Osteocyte (in vitro differentiated cells): ENCODE results near the gene SMCO4. TPM values are rescaled to one million over a fixed set of nuclear protein-coding genes. Genes with fewer than 3 reads are reported as not detected.

ENCODE experiments used
- DNase-seq: peaks from one replicate; pipeline ENCODE4 v3.0.0; 2021; ENCODE audit warnings: mixed read lengths; ENCODE audit not compliant: unreplicated experiment; ENCODE audit errors: extremely low spot score
- H3K27ac Mint-ChIP-seq: one replicate; pipeline ENCODE4 v1.8.0; 2021; ENCODE audit warnings: mild to moderate bottlenecking, mixed read lengths; ENCODE audit not compliant: unreplicated experiment
- H3K27me3 Mint-ChIP-seq: one replicate; pipeline ENCODE4 v1.8.0; 2021; ENCODE audit warnings: mixed read lengths; ENCODE audit not compliant: unreplicated experiment
- H3K36me3 Mint-ChIP-seq: one replicate; pipeline ENCODE4 v1.8.0; 2021; ENCODE audit warnings: mixed read lengths; ENCODE audit not compliant: unreplicated experiment
- H3K4me1 Mint-ChIP-seq: one replicate; pipeline ENCODE4 v1.8.0; 2021; ENCODE audit warnings: mixed read lengths; ENCODE audit not compliant: unreplicated experiment
- H3K4me3 Mint-ChIP-seq: one replicate; pipeline ENCODE4 v1.8.0; 2021; ENCODE audit warnings: mild to moderate bottlenecking, moderate library complexity, mixed read lengths; ENCODE audit not compliant: unreplicated experiment
- H3K9me3 Mint-ChIP-seq: one replicate; pipeline ENCODE4 v1.8.0; 2021; ENCODE audit warnings: mixed read lengths; ENCODE audit not compliant: unreplicated experiment
- total RNA-seq: library from RNA; stranded (reverse); gene quantifications from 2 replicates; pipeline ENCODE4 v1.2.1, GENCODE V29; 2021
- TF ChIP-seq, protein P1 (sequence below): fragments of 200-600 bp; sonication (generic); IDR thresholded peaks from 2 replicates; pipeline ENCODE4 v1.5.0; 2021; ENCODE audit warnings: antibody characterized with exemption, mild to moderate bottlenecking, moderate library complexity

SMCO4 gene
- total RNA-seq, 1 donor from 2014 or later, result 14.7 TPM

DNA sequence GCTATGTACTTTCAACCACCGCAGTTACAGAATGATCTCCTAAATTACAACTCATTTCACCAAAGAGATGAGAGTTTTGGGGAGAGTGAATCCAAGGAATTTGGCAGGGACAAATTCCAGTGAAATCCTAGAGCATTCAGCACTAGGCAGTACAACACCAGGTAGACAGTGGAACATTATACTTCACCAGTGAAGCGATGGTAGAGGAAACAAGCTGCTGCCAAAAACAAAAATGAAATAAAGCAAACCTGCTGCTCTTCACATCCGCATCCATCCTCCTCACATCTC is 16.9 kb downstream of the SMCO4 start:
- Mint-ChIP-seq H3K36me3 (no peaks in the 10 kb centered on the region), H3K4me3 (no peak overlapping the region), H3K27me3 (no peaks in the 10 kb centered on the region), H3K4me1 (peaks cover 53% of the 10 kb centered on the region), H3K27ac (no peak overlapping the region), H3K9me3 (no peaks in the 10 kb centered on the region)
- TF ChIP-seq, protein P1, sequence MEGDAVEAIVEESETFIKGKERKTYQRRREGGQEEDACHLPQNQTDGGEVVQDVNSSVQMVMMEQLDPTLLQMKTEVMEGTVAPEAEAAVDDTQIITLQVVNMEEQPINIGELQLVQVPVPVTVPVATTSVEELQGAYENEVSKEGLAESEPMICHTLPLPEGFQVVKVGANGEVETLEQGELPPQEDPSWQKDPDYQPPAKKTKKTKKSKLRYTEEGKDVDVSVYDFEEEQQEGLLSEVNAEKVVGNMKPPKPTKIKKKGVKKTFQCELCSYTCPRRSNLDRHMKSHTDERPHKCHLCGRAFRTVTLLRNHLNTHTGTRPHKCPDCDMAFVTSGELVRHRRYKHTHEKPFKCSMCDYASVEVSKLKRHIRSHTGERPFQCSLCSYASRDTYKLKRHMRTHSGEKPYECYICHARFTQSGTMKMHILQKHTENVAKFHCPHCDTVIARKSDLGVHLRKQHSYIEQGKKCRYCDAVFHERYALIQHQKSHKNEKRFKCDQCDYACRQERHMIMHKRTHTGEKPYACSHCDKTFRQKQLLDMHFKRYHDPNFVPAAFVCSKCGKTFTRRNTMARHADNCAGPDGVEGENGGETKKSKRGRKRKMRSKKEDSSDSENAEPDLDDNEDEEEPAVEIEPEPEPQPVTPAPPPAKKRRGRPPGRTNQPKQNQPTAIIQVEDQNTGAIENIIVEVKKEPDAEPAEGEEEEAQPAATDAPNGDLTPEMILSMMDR, result no peak
- no peak for DNase-seq

DNA sequence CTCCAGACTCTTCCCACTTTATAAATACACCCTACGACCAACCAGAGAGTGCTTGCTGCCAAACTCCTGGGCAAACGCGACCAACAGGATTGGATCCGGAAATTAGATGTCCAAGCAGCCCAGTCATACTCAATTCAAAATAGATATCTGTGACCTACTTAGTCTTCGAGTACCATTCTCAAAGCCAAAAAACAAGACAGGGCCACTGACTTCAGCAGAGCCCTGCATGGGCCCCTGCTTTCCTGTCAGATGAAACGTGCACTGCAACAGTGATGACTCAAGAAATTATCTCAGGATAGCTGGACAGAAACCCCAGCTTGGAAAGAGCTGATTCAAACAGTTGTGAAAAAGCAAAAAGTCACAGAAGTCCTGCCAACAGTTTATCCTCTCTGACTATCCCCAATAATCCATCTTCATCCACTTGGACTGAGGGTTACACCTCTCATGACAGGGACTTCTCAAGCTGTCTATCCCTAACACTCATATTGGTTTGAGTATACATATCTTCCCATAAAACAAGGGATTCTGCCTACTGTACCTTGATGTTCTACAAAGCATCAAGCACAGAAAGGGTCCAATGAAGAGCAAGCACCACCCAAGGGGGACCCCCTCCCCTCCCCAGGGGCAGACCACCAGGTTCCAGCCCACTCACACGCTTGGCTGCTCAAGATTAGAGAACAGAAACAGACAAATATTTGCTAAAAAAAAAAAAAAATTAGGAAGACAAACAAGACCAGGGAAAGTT is 17.4 kb downstream of the SMCO4 start:
- H3K36me3 Mint-ChIP-seq, result no peaks in the 10 kb centered on the region
- no peak for DNase-seq
- H3K4me3 Mint-ChIP-seq, result no peak overlapping the region
- H3K27me3 Mint-ChIP-seq, result no peaks in the 10 kb centered on the region
- H3K9me3 Mint-ChIP-seq, result no peaks in the 10 kb centered on the region
- H3K27ac Mint-ChIP-seq, result no peak overlapping the region
- peaks cover 48% of the 10 kb centered on the region for H3K4me1 Mint-ChIP-seq
- TF ChIP-seq, protein P1, result no peak

DNA sequence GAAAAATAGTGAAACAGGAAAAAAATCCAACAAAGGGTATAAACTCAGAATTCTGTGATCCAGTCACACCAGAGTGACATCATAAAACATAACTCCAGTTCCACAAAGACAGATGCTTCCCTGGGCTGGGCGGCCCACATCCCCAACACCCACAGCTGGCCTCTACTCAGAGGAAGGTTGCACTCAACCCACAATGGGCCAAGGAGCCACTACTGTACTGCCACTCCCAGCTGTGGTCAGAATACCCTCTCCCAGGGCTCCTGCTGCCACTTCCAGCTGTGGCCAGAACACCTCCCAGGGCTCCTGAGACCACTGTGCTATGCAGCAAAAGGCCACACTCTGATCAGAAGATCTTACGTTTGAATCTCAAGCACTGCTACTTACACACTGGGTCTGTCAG is 18.3 kb downstream of the SMCO4 start:
- Mint-ChIP-seq H3K9me3 (no peaks in the 10 kb centered on the region), H3K27ac (peak overlapping the region; percentile 52), H3K27me3 (no peaks in the 10 kb centered on the region), H3K4me3 (no peak overlapping the region), H3K36me3 (no peaks in the 10 kb centered on the region), H3K4me1 (peaks cover 38% of the 10 kb centered on the region)
- DNase-seq, result no peak
- TF ChIP-seq, protein P1, result no peak

DNA sequence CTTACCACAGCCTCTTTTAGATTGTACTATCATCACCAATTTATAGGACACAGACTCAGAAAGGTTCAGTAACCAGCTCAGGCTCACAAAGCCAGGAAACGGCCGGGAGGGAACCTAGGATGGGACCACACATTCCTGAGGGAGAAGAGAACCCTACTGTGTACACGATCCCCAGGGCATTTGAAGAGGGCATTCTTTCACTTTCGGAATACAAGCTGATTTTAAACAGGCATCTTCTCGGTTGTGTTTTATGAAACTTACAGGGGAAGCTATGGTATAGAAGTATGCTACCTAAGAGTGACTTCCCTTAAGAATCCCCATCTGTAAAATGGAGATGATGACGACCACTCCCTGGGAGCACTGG is 19.0 kb downstream of the SMCO4 start:
- H3K4me3 Mint-ChIP-seq, result peak overlapping the region; percentile 46

DNA sequence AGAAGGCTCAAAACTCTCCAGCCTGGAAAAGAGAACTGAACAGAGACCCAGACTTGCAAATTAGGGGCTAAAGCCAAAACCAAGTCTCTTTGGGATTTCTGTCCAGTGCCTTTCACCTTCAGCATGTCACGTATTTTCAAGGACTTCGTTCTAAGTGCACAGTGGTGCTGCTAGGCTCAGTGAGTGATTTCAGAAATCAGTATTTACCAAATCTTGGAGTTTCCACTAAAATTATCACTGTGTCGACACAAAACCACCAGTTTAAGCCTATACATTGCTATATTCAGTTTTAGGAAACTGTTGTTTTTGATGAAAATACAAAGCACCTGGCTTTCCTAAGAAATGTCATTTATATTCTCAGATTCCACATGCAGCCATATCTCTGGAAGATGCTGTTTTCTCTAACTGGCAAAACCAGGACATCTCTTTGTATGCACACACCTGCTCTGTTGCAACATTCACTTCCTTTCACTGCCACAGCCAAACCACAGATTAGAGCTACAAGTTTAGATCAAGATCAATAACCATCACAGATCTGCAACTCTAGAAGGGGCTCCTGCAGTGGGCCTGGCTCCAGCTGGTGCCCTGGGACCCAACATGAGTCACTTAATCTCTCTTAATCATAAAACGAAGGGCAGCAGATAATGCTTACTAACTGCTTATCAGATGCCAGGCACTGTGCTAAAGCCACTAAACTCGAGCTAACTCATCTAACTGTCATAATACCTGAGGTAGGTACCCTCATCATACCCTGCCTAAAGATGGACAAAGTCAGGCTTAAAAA is 22.3 kb downstream of the SMCO4 start:
- Mint-ChIP-seq H3K4me1 (peaks cover 23% of the 10 kb centered on the region), H3K9me3 (no peaks in the 10 kb centered on the region), H3K36me3 (no peaks in the 10 kb centered on the region), H3K27ac (no peak overlapping the region), H3K27me3 (no peaks in the 10 kb centered on the region), H3K4me3 (no peak overlapping the region)
- TF ChIP-seq, protein P1, result no peak
- DNase-seq, result no peak

More for the DNA sequence above, 19.0 kb downstream of the SMCO4 start:
- no peaks in the 10 kb centered on the region for H3K27me3 Mint-ChIP-seq
- H3K9me3 Mint-ChIP-seq, result no peaks in the 10 kb centered on the region
- no peaks in the 10 kb centered on the region for H3K36me3 Mint-ChIP-seq
- H3K4me1 Mint-ChIP-seq, result peaks cover 31% of the 10 kb centered on the region
- no peak for DNase-seq
- TF ChIP-seq, protein P1, result no peak
- H3K27ac Mint-ChIP-seq, result peak overlapping the region; percentile 52
